ENCODE results near the gene KRTAP5-4.
"Not testable (repeated sequence)": the region's sequence is repeated elsewhere in the genome, so short reads cannot be mapped to it uniquely, and the experiment has no call there.

The KRTAP5-4 gene

GRCh38 chr11:1598816-1599215 is 23.1 kb downstream of the KRTAP5-4 start:
- peak; percentile 15 for DNase-seq

- DNase-seq: not testable (repeated sequence)
Observed at GRCh38 chr11:1598406-1598805, 23.5 kb downstream of the KRTAP5-4 start.

DNA sequence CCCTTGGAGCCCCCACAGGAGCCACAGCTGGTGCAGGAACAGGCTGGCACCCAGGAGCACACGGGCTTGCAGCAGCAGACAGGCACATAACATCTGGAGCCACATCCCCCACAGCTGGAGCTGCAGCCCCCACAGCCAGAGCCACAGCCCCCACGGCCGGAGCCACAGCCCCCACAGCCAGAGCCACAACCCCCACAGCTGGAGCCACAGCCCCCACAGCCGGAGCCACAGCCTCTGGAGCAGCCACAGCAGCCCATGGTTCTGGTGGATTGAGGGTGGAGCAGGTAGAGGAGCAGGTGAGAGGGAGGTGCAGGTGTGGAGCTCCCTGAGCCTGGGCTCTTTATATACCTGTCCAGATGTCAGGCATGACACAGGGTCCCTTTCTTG is 24.0 kb downstream of the KRTAP5-4 start, which contains the start of gene KRTAP5-2:
KRTAP5-2 (minus strand) TSS at position 301 of the 387 bp plus-strand sequence; CDS start at position 257, 44 bp downstream.
- no peak for DNase-seq

- DNase-seq: no peak
Observed at GRCh38 chr11:1597331-1597993, 24.5 kb downstream of the KRTAP5-4 start.

- DNase-seq: not testable (repeated sequence)
Observed at GRCh38 chr11:1596576-1597121, 25.3 kb downstream of the KRTAP5-4 start.

DNA sequence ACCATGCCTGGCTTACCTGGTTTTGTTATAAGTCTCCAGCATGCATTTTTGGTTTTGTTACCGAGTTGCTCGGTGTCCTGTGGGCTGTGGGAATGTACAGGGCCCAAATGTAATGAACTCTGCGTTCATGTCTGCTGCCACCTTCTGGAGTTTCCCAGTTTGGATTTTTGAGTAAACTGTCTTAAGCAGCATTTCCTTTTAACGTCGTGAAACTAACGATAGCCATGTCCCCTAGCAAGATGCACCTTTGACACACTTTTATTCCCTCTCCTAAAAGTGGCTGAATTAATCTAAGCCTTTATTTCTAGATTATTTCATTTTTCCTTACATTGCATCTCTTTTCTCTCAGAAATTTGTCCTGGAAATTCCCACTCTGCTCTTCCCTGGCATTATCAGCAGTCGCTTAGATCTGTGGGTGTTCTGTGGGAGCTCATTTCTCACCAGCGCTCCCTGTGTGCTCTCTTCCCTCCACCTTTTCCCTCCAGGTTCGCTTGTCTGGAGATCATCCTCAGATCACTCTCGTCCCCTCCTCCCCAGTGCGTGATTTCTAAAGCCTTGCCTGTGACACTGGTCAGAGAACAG is 25.9 kb downstream of the KRTAP5-4 start:
- DNase-seq: peak; percentile 19

- no peak for DNase-seq
Observed at GRCh38 chr11:1592628-1593027, 29.3 kb downstream of the KRTAP5-4 start.

GRCh38 chr11:1589996-1590395 is 31.9 kb downstream of the KRTAP5-4 start:
- DNase-seq: no peak

- DNase-seq: not testable (repeated sequence)
Observed at GRCh38 chr11:1589191-1589963, 32.6 kb downstream of the KRTAP5-4 start.

DNA sequence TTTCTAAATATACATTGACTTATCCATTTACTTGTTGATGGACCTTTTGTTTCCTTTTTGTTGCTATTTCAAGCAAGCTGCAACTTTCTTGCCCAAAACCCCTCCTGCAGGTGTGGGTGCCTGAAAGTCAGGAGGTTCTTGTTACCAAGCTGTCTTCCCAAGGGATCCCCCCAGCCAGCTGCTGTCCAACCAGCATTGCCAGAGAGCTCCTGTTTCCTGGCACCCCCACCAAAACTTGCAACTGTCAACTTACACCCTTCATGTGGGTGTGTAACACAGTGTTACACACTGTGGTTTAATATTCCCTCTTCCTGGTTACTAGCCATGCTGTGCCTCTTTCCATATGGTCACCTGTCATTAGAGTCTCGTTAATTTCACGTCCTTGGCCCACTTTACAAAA is 35.2 kb downstream of the KRTAP5-4 start:
- no peak for DNase-seq

DNA sequence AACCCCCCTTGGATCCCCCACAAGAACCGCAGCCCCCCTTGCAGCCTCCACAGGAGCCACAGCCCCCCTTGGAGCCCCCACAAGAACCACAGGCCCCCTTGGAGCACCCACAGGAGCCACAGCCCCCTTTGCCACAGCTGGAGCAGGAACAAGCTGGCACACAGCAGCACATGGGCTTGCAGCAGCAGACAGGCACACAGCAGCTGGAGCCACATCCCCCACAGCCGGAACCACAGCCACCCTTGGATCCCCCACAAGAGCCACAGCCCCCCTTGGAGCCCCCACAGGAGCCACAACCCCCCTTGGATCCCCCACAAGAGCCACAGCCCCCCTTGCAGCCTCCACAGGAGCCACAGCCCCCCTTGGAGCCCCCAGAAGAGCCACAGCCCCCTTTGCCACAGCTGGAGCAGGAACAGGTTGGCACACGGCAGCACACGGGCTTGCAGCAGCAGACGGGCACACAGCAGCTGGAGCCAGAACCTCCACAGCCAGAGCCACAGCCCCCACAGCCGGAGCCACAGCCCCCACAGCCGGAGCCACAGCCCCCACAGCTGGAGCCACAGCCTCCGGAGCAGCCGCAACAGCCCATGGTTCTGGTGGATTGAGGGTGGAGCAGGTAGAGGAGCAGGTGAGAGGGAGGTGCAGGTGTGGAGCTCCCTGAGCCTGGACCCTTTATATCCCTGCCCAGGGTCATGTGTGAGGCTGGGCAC is 37.1 kb downstream of the KRTAP5-4 start, which contains the start of gene KRTAP5-1:
KRTAP5-1 (minus strand) TSS at position 623 of the 710 bp plus-strand sequence; CDS start at position 589, 34 bp downstream.
- DNase-seq: not testable (repeated sequence)

DNA sequence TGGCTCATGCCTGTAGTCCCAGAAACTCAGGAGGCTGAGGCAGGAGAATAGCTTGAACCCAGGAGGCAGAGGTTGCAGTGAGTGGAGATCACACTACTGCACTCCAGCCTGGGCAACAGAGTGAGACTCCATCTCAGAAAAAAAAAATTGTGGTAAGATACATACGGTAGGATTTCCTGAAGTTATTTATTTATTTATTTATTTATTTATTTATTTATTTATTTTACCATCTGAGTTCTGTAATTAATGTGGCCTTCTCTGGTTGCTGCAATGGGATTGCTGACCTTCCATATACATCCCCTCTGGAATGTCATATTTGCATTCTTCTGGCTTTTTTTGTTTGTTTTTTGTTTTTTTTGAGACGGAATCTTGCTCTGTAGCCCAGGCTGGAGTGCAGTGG is 39.0 kb downstream of the KRTAP5-4 start:
- not testable (repeated sequence) for DNase-seq

DNA sequence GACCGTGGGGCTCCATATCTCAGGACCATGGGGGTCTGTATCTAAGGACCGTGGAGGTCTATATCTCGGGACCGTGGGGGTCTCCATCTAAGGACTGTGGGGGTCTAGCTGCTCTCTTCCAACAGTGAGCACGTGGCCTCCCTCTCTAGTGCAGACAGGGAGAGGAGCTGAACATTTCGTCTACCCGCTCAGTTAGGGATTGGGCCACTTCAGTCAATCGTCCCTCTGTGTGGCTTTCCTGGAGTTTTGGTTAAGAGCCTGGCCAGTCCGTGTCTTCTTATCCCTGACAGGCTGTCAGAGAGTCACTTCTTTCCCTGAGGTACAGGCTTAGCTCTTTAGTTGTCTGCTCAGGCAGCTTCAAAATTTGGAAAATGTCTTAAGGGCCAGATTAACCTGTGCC is 40.0 kb downstream of the KRTAP5-4 start:
- DNase-seq: no peak

DNA sequence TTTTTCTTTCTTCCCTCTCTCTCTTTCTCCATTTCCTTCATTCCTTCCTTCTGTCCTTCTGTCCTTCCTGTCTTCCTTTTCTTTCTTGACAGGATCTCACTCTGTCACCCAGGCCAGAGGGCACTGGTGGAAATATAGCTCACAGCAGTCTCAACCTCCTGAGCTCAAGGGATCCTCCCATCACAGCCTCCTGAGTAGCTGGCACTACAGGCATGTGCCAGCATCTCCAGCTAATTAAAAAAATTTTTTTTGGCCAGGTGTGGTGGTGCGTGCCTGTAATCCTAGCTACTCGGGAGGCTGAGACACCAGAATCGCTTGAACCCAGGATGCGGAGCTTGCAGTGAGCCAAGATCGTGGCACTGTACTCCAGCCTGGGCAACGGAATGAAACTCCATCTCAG is 45.1 kb downstream of the KRTAP5-4 start:
- no peak for DNase-seq

- not testable (repeated sequence) for DNase-seq
Observed at GRCh38 chr11:1575756-1576155, 46.2 kb downstream of the KRTAP5-4 start.

DNA sequence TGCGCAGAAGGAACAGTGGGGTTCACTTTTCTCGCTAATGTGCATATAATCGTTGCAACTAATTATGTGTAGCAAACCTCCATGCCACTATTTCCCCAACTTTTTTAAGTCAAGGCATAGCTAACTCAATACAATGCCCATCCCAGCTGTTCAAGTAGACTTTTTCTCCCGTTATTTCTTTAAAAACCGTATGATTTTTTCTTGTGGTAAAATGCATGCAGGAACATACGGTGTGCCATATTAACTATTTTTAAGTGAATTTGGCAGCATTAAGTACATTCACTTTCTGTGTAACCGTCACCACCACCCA is 47.0 kb downstream of the KRTAP5-4 start:
- DNase-seq: no peak

- peak; percentile 34 for DNase-seq
Observed at GRCh38 chr11:1574238-1574932, 47.6 kb downstream of the KRTAP5-4 start.

- DNase-seq: no peak
Observed at GRCh38 chr11:1573903-1574237, 48.1 kb downstream of the KRTAP5-4 start.

DNA sequence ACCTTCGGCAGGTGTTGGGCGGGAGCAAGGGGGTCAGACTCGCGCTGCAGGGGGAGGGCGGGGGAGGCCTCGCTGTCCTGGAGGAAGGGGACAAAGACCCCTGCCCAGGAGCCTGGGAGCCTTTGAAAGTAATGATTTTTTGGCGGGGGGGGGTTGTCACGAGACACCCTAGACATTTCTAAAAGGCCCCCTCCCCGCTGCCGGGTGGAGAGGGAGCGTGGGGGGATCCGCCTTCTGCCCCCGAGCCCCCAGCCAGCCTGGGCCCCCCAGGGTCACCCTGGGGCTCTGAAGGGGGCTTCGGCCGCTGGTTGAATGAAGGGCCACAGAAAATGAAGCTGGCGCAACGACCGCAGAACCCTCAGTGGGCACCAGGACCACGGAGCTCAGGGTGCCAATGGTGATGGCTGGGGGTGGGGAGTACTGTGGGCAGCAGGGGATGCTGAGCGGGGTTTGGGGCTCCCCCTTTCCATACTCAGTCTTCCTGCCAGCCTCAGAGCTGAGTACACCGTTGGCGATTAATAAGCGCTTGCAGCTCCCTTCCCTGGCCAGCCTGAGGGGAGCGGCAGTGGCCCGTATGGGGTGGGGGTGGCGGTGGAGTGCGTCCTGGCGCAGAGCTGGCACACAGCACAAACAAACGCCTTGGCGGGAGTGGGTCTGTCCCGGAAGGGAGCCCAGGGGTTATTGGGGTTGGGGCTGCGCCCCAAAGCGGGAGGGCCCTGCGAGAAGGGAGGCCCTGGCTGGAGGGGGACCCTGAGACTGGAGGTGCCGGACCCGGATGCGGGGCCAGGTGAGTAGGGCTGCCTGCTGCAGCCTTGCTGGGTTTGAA is 48.6 kb downstream of the KRTAP5-4 start:
- DNase-seq: no peak

GRCh38 chr11:1572197-1573076 is 49.5 kb downstream of the KRTAP5-4 start, which contains the start of gene DUSP8:
DUSP8 (minus strand) TSS chr11:1572271; CDS start chr11:1565826, 6,445 bp downstream.
- peak; percentile 91 for DNase-seq

All from fibroblast of skin of scalp (primary cell).